COLO668 (cell line): ENCODE data around the gene GRIK2.
"Not testable (repeated sequence)": the region's sequence is repeated elsewhere in the genome, so short reads cannot be mapped to it uniquely, and the experiment has no call there.

ENCODE experiments used
- DNase-seq: peaks from one replicate; lab custom pipeline; 2025; ENCODE audit not compliant: unreplicated experiment; lab: John Stamatoyannopoulos, UW

GRIK2 gene

GRCh38 chr6:101980924-101981323 lies 587.4 kb downstream of the GRIK2 start:
- DNase-seq = no peak

GRCh38 chr6:101986476-101986875 lies 593.0 kb downstream of the GRIK2 start:
- DNase-seq = no peak

GRCh38 chr6:101992286-101992685 lies 598.8 kb downstream of the GRIK2 start:
- no peak for DNase-seq

- DNase-seq = no peak
Measured at GRCh38 chr6:101994521-101994920, 601.0 kb downstream of the GRIK2 start.

GRCh38 chr6:102015431-102015830 lies 621.9 kb downstream of the GRIK2 start:
- DNase-seq = no peak

- DNase-seq = no peak
Measured at GRCh38 chr6:102022281-102022680, 628.8 kb downstream of the GRIK2 start.

GRCh38 chr6:102022803-102023202 lies 629.3 kb downstream of the GRIK2 start:
- DNase-seq = no peak

- DNase-seq = no peak
Measured at GRCh38 chr6:102023977-102024657, 630.6 kb downstream of the GRIK2 start.

GRCh38 chr6:102026649-102027048 lies 633.1 kb downstream of the GRIK2 start:
- no peak for DNase-seq

GRCh38 chr6:102028176-102028575 lies 634.7 kb downstream of the GRIK2 start:
- no peak for DNase-seq

- no peak for DNase-seq
Measured at GRCh38 chr6:102038964-102039363, 645.5 kb downstream of the GRIK2 start.

- no peak for DNase-seq
Measured at GRCh38 chr6:102039441-102039840, 645.9 kb downstream of the GRIK2 start.

GRCh38 chr6:102051001-102051400 lies 657.5 kb downstream of the GRIK2 start:
- no peak for DNase-seq

GRCh38 chr6:102051720-102052119 lies 658.2 kb downstream of the GRIK2 start:
- no peak for DNase-seq

- DNase-seq = no peak
Measured at GRCh38 chr6:102064142-102064541, 670.6 kb downstream of the GRIK2 start.

GRCh38 chr6:102066301-102066700 lies 672.8 kb downstream of the GRIK2 start:
- DNase-seq = no peak

- DNase-seq = no peak
Measured at GRCh38 chr6:102068349-102068929, 674.9 kb downstream of the GRIK2 start.

GRCh38 chr6:102075539-102075938 lies 682.0 kb downstream of the GRIK2 start:
- no peak for DNase-seq

GRCh38 chr6:102085257-102085656 lies 691.7 kb downstream of the GRIK2 start:
- DNase-seq = no peak

- not testable (repeated sequence) for DNase-seq
Measured at GRCh38 chr6:102088160-102088559, 694.7 kb downstream of the GRIK2 start.

- no peak for DNase-seq
Measured at GRCh38 chr6:102114402-102114801, 720.9 kb downstream of the GRIK2 start.

GRCh38 chr6:102115911-102116310 lies 722.4 kb downstream of the GRIK2 start:
- DNase-seq = no peak

GRCh38 chr6:102118034-102118433 lies 724.5 kb downstream of the GRIK2 start:
- no peak for DNase-seq
